GM18499 (cell line): ENCODE results near the gene PANX1.
"Not testable (repeated sequence)": the region's sequence is repeated elsewhere in the genome, so short reads cannot be mapped to it uniquely, and the experiment has no call there.

Experiments
- ATAC-seq: cut with Tn5 transposase; IDR thresholded peaks from one replicate; pipeline ENCODE4 v1.9.1; 2021; ENCODE audit warnings: moderate number of reproducible peaks; ENCODE audit not compliant: insufficient read depth, unreplicated experiment

PANX1 gene, protein sequence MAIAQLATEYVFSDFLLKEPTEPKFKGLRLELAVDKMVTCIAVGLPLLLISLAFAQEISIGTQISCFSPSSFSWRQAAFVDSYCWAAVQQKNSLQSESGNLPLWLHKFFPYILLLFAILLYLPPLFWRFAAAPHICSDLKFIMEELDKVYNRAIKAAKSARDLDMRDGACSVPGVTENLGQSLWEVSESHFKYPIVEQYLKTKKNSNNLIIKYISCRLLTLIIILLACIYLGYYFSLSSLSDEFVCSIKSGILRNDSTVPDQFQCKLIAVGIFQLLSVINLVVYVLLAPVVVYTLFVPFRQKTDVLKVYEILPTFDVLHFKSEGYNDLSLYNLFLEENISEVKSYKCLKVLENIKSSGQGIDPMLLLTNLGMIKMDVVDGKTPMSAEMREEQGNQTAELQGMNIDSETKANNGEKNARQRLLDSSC

GRCh38 chr11:94128746-94129511 is at the start of gene PANX1:
TSS of gene PANX1 (plus strand) at chr11:94128841. CDS start at chr11:94129313, 472 bp downstream.
- peak; percentile 46 for ATAC-seq

DNA sequence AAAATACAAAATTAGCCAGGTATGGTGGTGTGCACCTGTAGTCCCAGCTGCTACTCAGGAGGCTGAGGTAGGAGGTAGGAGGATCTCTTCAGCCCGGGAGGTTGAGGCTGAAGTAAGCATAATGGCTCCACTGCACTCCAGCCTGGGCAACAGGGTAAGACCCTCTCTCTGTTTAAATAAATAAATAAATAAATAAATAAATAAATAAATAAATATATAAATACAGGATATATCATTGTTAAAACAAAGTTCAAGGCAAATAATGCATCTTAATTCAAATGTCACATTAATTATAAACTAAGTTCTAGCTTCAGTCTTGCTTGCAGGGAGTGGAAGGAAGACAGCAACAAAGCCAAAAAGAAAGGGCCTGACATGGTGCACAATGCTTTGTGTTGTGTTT is 44.5 kb upstream of the PANX1 start:
- no peak for ATAC-seq

- ATAC-seq, result no peak
These were observed 39.7 kb upstream of the PANX1 start for GRCh38 chr11:94088906-94089305.

GRCh38 chr11:94089341-94089740 is 39.3 kb upstream of the PANX1 start:
- ATAC-seq, result no peak

- no peak for ATAC-seq
These were observed 38.2 kb upstream of the PANX1 start for GRCh38 chr11:94090401-94090800.

- ATAC-seq, result no peak
These were observed 37.5 kb upstream of the PANX1 start for GRCh38 chr11:94091091-94091490.

DNA sequence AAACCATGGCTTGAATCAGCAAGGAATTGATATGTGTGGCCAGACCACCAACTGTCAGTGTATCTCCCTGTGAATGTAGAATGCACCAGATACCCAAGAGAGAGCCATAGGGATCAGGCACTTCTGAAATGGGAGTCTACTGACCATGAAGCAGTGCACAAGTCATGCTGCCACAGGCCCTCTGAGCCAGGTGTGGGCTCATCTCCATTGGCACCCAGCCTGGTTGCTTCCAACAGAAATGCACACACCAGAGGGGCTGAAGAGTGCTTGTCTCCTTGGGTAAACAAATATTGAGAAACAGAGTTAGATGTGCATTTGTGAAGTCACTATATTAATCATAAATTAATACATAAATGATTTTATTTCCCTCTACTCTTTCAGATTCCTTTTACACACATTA is 28.4 kb upstream of the PANX1 start:
- no peak for ATAC-seq

GRCh38 chr11:94103471-94103870 is 25.2 kb upstream of the PANX1 start:
- ATAC-seq, result no peak

DNA sequence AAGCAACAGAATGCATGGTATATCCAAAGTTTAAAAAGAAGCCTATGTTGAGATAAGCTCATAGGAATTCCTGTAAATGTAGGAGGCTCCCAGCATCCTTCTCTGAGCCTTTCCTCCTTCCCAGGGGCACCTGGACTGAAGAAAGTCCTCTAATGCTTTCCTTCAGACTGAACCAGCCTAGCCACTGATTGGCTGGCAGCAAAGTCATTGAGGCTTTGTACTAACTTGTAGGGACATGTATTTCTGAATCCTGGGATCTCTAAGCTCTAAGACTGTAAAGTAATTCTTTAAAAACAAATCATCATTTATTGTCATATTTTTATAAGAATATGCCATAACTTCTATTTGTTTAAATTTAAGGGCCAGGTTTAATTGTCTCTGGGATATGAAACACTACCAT is 23.9 kb upstream of the PANX1 start:
- ATAC-seq, result no peak

GRCh38 chr11:94106716-94107115 is 21.9 kb upstream of the PANX1 start:
- no peak for ATAC-seq

DNA sequence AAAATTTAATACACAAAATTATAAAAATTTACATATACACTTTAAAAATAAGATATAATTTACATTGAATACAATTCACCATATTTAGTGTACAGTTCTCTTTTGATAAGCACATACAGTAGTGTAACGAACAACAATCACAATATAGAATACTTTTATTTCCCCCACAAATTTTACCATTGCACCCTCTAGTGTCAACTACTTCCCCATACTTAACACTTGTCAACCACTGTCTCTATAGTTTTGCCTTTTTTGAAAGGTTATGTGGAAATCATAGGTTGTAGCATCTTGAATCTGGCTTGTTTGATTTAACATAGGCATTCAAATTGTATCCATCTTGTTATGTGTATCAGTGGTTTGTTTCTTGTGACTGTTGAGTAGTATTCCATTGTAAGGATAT is 21.3 kb upstream of the PANX1 start:
- no peak for ATAC-seq

DNA sequence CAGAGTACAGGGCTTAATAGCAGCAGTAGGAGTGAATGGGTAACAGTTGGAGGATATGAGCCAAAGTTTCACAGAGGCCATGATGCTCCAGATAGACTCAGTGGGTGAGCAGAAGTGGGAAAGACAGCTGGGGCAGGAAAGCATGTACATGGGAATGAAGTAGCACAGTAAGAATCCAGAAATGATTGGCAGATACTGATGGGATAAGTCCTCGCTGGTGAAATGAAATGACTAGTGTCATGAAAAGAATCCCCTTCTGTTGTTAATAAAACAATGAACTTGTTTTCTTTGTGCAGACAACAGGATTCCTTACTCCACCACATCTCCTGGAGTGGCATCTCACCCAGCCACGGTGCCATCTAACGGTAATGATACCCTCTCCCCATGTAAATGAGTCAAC is 17.4 kb upstream of the PANX1 start:
- no peak for ATAC-seq

DNA sequence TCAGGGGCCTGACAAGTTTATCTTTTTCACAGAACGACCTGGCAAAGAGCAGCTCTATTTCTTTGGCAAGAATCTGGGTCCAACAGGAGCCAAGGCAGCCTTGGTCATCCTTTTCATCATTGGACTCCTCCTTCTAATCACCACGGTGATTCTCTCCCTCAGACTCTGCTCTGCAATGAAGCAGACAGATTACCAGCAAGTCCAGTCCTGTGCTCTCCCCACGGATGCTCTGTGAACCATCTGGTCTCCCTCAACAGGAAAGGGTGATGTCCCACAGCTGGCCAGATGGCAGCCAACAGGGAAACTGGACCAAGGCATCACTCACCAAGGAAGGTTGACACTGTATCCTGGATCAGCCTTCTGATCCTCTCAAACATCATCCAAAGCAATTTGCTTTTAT is 17.0 kb upstream of the PANX1 start:
- no peak for ATAC-seq

GRCh38 chr11:94112206-94112953 is 16.3 kb upstream of the PANX1 start:
- no peak for ATAC-seq

DNA sequence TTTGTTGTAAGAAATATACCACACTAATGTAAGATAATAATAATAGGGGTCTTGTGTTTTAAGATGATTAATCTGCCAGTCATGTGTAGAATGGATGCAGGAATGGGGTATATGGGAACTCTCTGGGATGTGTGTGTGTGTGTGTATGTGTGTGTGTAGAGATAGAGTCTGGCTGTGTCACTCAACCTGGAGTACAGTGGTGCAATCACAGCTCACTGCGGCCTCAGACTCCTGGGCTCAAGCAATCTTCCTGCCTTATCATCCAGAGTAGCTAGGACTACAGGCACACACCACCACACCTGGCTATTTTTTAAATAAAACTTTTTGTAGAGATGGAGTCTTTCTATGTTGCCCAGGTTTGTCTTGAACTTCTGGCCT is 11.5 kb upstream of the PANX1 start:
- ATAC-seq, result no peak

GRCh38 chr11:94117871-94118270 is 10.8 kb upstream of the PANX1 start:
- no peak for ATAC-seq

DNA sequence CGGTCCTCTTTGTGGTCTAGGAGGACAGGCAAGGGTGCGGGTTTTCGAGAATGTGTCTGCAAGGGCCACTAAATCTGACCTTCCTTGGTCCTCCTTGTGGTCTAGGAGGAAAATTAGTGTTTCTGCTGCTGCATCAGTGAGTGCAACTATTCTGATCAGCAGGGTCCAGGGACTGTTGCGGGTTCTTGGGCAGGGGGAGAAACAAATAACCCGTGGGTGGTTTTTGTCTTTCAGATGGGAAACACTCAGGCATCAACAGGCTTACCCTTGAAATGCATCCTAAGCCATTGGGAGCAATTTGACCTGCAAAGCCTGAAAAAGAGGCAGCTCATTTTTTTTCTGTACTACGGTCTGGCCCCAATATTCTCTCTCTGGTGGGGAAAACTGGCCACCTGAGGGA is 9.0 kb upstream of the PANX1 start:
- ATAC-seq, result not testable (repeated sequence)

DNA sequence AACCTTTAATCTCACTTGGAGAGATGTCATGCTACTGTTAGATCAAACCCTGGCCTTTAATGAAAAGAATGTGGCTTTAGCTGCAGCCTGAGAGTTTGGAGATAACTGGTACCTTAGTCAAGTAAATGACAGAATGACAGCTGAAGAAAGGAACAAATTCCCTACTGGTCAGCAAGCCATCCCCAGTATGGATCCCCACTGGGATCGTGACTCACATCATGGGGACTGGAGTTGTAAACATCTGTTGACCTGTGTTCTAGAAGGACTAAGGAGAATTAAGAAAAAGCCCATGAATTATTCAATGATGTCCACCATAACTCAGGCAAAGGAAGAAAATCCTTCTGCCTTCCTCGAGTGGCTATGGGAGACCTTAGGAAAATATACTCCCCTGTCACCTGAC is 8.1 kb upstream of the PANX1 start:
- not testable (repeated sequence) for ATAC-seq

- no peak for ATAC-seq
These were observed 7.7 kb upstream of the PANX1 start for GRCh38 chr11:94120946-94121345.

GRCh38 chr11:94125407-94126115 is 3.1 kb upstream of the PANX1 start:
- no peak for ATAC-seq
